Measurements from ENCODE around the gene MDM2. TPM values are rescaled to one million over a fixed set of nuclear protein-coding genes. Genes with fewer than 3 reads are reported as not detected.

Gene MDM2
- polyA plus RNA-seq, 1 of the 3 experiments (the other 2 are of a cell fraction), result 21.5 TPM

DNA sequence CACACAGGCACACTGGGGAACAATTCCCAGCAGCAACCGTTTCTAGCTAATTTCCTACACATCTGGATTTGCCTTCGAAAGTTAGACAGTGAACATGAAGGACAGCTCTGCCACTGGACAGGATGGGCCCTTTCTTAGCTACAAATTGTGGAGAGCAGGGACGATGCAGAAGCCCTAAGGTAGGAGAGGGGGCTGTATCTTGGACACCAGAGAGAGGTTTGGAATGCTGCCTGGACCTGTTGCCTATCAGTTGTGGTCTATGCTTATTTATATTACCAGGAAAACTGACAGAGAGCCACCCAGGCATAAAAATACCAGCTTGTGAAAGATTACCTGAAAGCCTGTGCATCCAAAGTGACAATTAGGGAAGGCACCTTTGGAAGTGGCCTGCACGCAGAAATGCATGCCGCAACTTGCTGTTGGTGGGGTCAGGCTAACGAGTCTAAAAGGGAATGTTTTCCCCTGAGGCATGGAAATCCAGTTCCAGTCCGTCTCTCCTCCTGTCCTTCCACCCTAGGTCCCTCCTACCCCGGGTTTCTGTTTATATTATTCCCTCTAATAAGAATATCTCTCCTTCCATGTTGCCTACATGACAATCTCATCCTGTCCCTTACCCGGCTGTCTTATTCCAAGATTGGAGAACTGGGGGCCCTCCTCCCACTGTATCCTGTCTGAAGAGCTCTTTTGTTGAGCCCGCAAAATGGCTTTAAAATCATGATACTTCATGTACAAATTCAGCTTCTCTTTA, 60.2 kb downstream of the MDM2 start:
- no peak overlapping the region for H3K4me2 ChIP-seq
- no peak overlapping the region for H2AFZ ChIP-seq (ENCODE audit: low read depth)
- H3K9ac ChIP-seq, result no peak overlapping the region
- H3K4me3 ChIP-seq (ENCODE audit: low read depth in 2 of 2, low read length in 1 of 2), result no peak overlapping the region
- no peaks in the 10 kb centered on the region for H3K27me3 ChIP-seq (ENCODE audit: insufficient read depth)
- H4K20me1 ChIP-seq (ENCODE audit: insufficient read depth), result no peaks in the 10 kb centered on the region
- no peaks in the 10 kb centered on the region for H3K79me2 ChIP-seq (ENCODE audit: insufficient read depth)
- 73% methylated on average over 10 of the region's 10 CpGs for WGBS (ENCODE audit: low lambda C conversion rate)
- no peak overlapping the region for H3K27ac ChIP-seq (ENCODE audit: low read depth in 2 of 2, low read length in 1 of 2)
- no peaks in the 10 kb centered on the region for H3K9me3 ChIP-seq
- H3K4me1 ChIP-seq (ENCODE audit: control insufficient read depth in 1 of 2, insufficient read depth in 2 of 2, low read depth in 1 of 2, low read length in 1 of 2), result no peaks in the 10 kb centered on the region; a peak in 1 of 4 replicates
- no peak for DNase-seq
- H3K36me3 ChIP-seq (replicated peaks in 1 of 2; ENCODE audit: control insufficient read depth in 1 of 2, insufficient read depth in 2 of 2, low read length in 1 of 2), result no peaks in the 10 kb centered on the region
- H3F3A ChIP-seq (replicated peaks; ENCODE audit: insufficient read depth), result no peaks in the 10 kb centered on the region
- CTCF ChIA-PET, result interaction anchor here (0.9 to 1.8 kb wide), 3 partner anchors 9 to 202 kb away, joined by 3 to 5 read pairs (median 3); no protein-coding TSS in a partner anchor
- no peaks in the 10 kb centered on the region for H3K9me2 ChIP-seq
- TF ChIP-seq TAF1 (IDR thresholded peaks at IDR 0.05; ENCODE audit: borderline replicate concordance, low read depth, low read length), result no peak
- TF ChIP-seq, protein P1, sequence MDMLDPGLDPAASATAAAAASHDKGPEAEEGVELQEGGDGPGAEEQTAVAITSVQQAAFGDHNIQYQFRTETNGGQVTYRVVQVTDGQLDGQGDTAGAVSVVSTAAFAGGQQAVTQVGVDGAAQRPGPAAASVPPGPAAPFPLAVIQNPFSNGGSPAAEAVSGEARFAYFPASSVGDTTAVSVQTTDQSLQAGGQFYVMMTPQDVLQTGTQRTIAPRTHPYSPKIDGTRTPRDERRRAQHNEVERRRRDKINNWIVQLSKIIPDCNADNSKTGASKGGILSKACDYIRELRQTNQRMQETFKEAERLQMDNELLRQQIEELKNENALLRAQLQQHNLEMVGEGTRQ (IDR thresholded peaks at IDR 0.05; ENCODE audit: borderline replicate concordance, low read depth, low read length), result no peak
- TF ChIP-seq, protein P2, sequence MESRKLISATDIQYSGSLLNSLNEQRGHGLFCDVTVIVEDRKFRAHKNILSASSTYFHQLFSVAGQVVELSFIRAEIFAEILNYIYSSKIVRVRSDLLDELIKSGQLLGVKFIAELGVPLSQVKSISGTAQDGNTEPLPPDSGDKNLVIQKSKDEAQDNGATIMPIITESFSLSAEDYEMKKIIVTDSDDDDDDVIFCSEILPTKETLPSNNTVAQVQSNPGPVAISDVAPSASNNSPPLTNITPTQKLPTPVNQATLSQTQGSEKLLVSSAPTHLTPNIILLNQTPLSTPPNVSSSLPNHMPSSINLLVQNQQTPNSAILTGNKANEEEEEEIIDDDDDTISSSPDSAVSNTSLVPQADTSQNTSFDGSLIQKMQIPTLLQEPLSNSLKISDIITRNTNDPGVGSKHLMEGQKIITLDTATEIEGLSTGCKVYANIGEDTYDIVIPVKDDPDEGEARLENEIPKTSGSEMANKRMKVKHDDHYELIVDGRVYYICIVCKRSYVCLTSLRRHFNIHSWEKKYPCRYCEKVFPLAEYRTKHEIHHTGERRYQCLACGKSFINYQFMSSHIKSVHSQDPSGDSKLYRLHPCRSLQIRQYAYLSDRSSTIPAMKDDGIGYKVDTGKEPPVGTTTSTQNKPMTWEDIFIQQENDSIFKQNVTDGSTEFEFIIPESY (IDR thresholded peaks at IDR 0.05; ENCODE audit: borderline replicate concordance, low read depth), result no peak
- TF ChIP-seq, protein P3, sequence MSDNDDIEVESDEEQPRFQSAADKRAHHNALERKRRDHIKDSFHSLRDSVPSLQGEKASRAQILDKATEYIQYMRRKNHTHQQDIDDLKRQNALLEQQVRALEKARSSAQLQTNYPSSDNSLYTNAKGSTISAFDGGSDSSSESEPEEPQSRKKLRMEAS (IDR thresholded peaks at IDR 0.05; ENCODE audit: low read depth), result no peak
- TF ChIP-seq NFIC (IDR thresholded peaks at IDR 0.05; ENCODE audit: borderline replicate concordance), result no peak
- no peak for TF ChIP-seq RCOR1 (IDR thresholded peaks at IDR 0.05; ENCODE audit: low read length)
- no peak for TF ChIP-seq YY1 (IDR thresholded peaks at IDR 0.05; ENCODE audit: low read depth)
- no peak for TF ChIP-seq SMC3 (IDR thresholded peaks at IDR 0.05; ENCODE audit: low read depth, low read length)
- TF ChIP-seq EZH2phosphoT487 (IDR thresholded peaks at IDR 0.05; ENCODE audit: borderline replicate concordance, low read depth), result no peak
- no peak for TF ChIP-seq FOXJ3 (CRISPR knock-in tag; IDR thresholded peaks at IDR 0.05)
- TF ChIP-seq, protein P4, sequence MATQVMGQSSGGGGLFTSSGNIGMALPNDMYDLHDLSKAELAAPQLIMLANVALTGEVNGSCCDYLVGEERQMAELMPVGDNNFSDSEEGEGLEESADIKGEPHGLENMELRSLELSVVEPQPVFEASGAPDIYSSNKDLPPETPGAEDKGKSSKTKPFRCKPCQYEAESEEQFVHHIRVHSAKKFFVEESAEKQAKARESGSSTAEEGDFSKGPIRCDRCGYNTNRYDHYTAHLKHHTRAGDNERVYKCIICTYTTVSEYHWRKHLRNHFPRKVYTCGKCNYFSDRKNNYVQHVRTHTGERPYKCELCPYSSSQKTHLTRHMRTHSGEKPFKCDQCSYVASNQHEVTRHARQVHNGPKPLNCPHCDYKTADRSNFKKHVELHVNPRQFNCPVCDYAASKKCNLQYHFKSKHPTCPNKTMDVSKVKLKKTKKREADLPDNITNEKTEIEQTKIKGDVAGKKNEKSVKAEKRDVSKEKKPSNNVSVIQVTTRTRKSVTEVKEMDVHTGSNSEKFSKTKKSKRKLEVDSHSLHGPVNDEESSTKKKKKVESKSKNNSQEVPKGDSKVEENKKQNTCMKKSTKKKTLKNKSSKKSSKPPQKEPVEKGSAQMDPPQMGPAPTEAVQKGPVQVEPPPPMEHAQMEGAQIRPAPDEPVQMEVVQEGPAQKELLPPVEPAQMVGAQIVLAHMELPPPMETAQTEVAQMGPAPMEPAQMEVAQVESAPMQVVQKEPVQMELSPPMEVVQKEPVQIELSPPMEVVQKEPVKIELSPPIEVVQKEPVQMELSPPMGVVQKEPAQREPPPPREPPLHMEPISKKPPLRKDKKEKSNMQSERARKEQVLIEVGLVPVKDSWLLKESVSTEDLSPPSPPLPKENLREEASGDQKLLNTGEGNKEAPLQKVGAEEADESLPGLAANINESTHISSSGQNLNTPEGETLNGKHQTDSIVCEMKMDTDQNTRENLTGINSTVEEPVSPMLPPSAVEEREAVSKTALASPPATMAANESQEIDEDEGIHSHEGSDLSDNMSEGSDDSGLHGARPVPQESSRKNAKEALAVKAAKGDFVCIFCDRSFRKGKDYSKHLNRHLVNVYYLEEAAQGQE (IDR thresholded peaks at IDR 0.05; ENCODE audit: low read depth, low read length), result no peak
- no peak for TF ChIP-seq POLR2AphosphoS5 (IDR thresholded peaks at IDR 0.05; ENCODE audit: low read depth, low read length)
- TF ChIP-seq RAD21 (IDR thresholded peaks at IDR 0.05; ENCODE audit: low read length), result no peak
- TF ChIP-seq FOXM1 (IDR thresholded peaks at IDR 0.05; ENCODE audit: low read depth), result no peak
- no peak for TF ChIP-seq FOSL2 (IDR thresholded peaks at IDR 0.05; ENCODE audit: borderline replicate concordance, low read depth)
- POLR2A ChIA-PET, result no interaction called here

All from SK-N-SH (cell line).